GM12878 (cell line): ENCODE data around the gene CNTNAP2. TPM values are rescaled to one million over a fixed set of nuclear protein-coding genes. Genes with fewer than 3 reads are reported as not detected.
"Not testable (repeated sequence)": the region's sequence is repeated elsewhere in the genome, so short reads cannot be mapped to it uniquely, and the experiment has no call there.

Experiments
- ATAC-seq: fragments of 200-7000 bp; cut with Tn5 transposase; 3 replicates; pipeline ENCODE4 v1.9.1; 2020; ENCODE audit warnings: mild to moderate bottlenecking, moderate library complexity
- BruUV-seq: library from RNA; stranded (reverse); fragments of 400-500 nt; replicated peaks from 2 replicates; lab custom pipeline; 2021; lab: Mats Ljungman, UMichigan
- CTCF ChIA-PET: fragments of 300-600 bp; sonication (Branson Sonifier 250); formaldehyde crosslinking; extraction: SDS; loops from one replicate; lab custom pipeline; 2021; ENCODE audit warnings: inconsistent platforms; lab: Yijun Ruan, JAX
- POLR2A ChIA-PET: fragments of 350-600 bp; formaldehyde crosslinking; extraction: SDS; loops from one replicate; lab custom pipeline; 2021; ENCODE audit warnings: inconsistent platforms; lab: Charles Lee
- RAD21 ChIA-PET: fragments of 300-600 bp; sonication (Branson Sonifier 250); formaldehyde crosslinking; loops from one replicate; lab custom pipeline; 2023; ENCODE audit warnings: antibody characterized with exemption; ENCODE audit not compliant: unreplicated experiment; lab: Charles Lee
- SMC1A ChIA-PET: fragments of 300-600 bp; sonication (Branson Sonifier 250); formaldehyde crosslinking; loops from one replicate; lab custom pipeline; 2023; ENCODE audit not compliant: unreplicated experiment, uncharacterized antibody; lab: Charles Lee
- DNase-seq: peaks from one replicate; pipeline ENCODE4 v3.0.0-alpha.2; 2011; ENCODE audit warnings: low read depth, low spot score
- FAIRE-seq: peaks from 3 replicates; lab custom pipeline; 2011; peaks lifted over from hg19 to GRCh38; lab: Jason Lieb, UNC
- H2AFZ ChIP-seq: 2 replicates; pipeline ENCODE4 v1.6.0; 2011; ENCODE audit warnings: low read depth, low read length, control low read depth; ENCODE audit not compliant: control insufficient read depth
- H3K27ac ChIP-seq: 2 replicates; pipeline ENCODE4 v1.5.1; 2011; ENCODE audit warnings: control low read depth; ENCODE audit not compliant: control insufficient read depth, insufficient read depth
- H3K27me3 ChIP-seq, 2 experiments: replicated peaks in 1 of 2; 2 replicates each; pipeline versions ENCODE4 v1.6.0 to v1.6.1; 2011; ENCODE audit warnings: low read length in 1 of 2; ENCODE audit not compliant: control insufficient read depth in 2 of 2, insufficient read depth in 2 of 2
- H3K36me3 ChIP-seq, 2 experiments: 2 replicates each; pipeline ENCODE4 v1.5.1; 2011; ENCODE audit warnings: low read length in 1 of 2; ENCODE audit not compliant: control insufficient read depth in 2 of 2, insufficient read depth in 2 of 2
- H3K4me1 ChIP-seq: 2 replicates; pipeline ENCODE4 v1.6.1; 2011; ENCODE audit warnings: mild to moderate bottlenecking, low read length, moderate library complexity, mixed read lengths; ENCODE audit not compliant: control insufficient read depth, insufficient read depth
- H3K4me2 ChIP-seq: 2 replicates; pipeline ENCODE4 v1.6.0; 2011; ENCODE audit warnings: control low read depth; ENCODE audit not compliant: control insufficient read depth, insufficient read depth
- H3K4me3 ChIP-seq: fragments of 200-600 bp; sonication (generic); 2 replicates; pipeline ENCODE4 v1.5.1; 2016
- H3K79me2 ChIP-seq: 2 replicates; pipeline ENCODE4 v1.6.0; 2011; ENCODE audit warnings: low read length; ENCODE audit not compliant: control insufficient read depth, insufficient read depth
- H3K9ac ChIP-seq: 2 replicates; pipeline ENCODE4 v1.8.0; 2011; ENCODE audit warnings: low read length, control low read depth, mixed read lengths; ENCODE audit not compliant: control insufficient read depth, insufficient read depth
- H3K9me3 ChIP-seq: replicated peaks from 3 replicates; pipeline ENCODE4 v1.5.1; 2011; ENCODE audit warnings: mild to moderate bottlenecking, low read length; ENCODE audit not compliant: control insufficient read depth, insufficient read depth
- H4K20me1 ChIP-seq: 2 replicates; pipeline ENCODE4 v1.6.0; 2011; ENCODE audit not compliant: control insufficient read depth, insufficient read depth
- BACH1 ChIP-seq: fragments of 450-650 bp; IDR thresholded peaks from 2 replicates; pipeline ENCODE4 v1.6.1; 2017; ENCODE audit warnings: mild to moderate bottlenecking, borderline replicate concordance
- BCL3 ChIP-seq: IDR thresholded peaks from 2 replicates; pipeline ENCODE4 v1.6.1; 2011; ENCODE audit warnings: borderline replicate concordance, low read depth, mild to moderate bottlenecking, moderate library complexity, low read length; ENCODE audit not compliant: insufficient read depth, poor library complexity, severe bottlenecking
- DPF2 ChIP-seq: fragments of 450-650 bp; IDR thresholded peaks from 2 replicates; pipeline ENCODE4 v1.6.1; 2017; ENCODE audit warnings: mild to moderate bottlenecking
- EED ChIP-seq: sonication (generic); IDR thresholded peaks from 2 replicates; pipeline ENCODE4 v1.6.1; 2016; ENCODE audit warnings: antibody characterized with exemption, low read depth
- HDAC2 ChIP-seq: fragments of 200-600 bp; sonication (generic); IDR thresholded peaks from 2 replicates; pipeline ENCODE4 v1.6.1; 2017
- JUNB ChIP-seq: IDR thresholded peaks from 2 replicates; pipeline ENCODE4 v1.6.1; 2016; ENCODE audit warnings: antibody characterized with exemption, mild to moderate bottlenecking
- KAT2A ChIP-seq: conservative IDR thresholded peaks from 2 replicates; pipeline ENCODE4 v1.6.1; 2011; ENCODE audit warnings: low read depth, low read length; ENCODE audit not compliant: control insufficient read depth
- MEF2A ChIP-seq: IDR thresholded peaks from 2 replicates; pipeline ENCODE4 v1.6.1; 2011; ENCODE audit warnings: low read depth, mild to moderate bottlenecking, low read length, moderate library complexity; ENCODE audit not compliant: insufficient read depth
- POU2F2 ChIP-seq: IDR thresholded peaks from 3 replicates; pipeline ENCODE4 v1.6.1; 2011; ENCODE audit warnings: low read depth, mild to moderate bottlenecking, low read length, borderline replicate concordance
- RELA ChIP-seq: fragments of 450-650 bp; IDR thresholded peaks from 2 replicates; pipeline ENCODE4 v1.8.0; 2014; ENCODE audit warnings: borderline replicate concordance; ENCODE audit not compliant: partially characterized antibody
- SUPT20H ChIP-seq: IDR thresholded peaks from 2 replicates; pipeline ENCODE4 v1.6.1; 2011; ENCODE audit warnings: low read depth, mild to moderate bottlenecking, low read length, moderate library complexity, borderline replicate concordance; ENCODE audit not compliant: control insufficient read depth
- SUZ12 ChIP-seq: fragments of 200-600 bp; sonication (generic); IDR thresholded peaks from one replicate; pipeline ENCODE4 v1.6.1; 2018; ENCODE audit warnings: antibody characterized with exemption, mild to moderate bottlenecking; ENCODE audit not compliant: unreplicated experiment
- ZNF207 ChIP-seq: fragments of 450-650 bp; IDR thresholded peaks from 2 replicates; pipeline ENCODE4 v1.6.1; 2014; ENCODE audit warnings: antibody characterized with exemption, mild to moderate bottlenecking, borderline replicate concordance
- ZNF24 ChIP-seq: fragments of 450-650 bp; IDR thresholded peaks from 2 replicates; pipeline ENCODE4 v1.6.1; 2017; ENCODE audit warnings: antibody characterized with exemption, mild to moderate bottlenecking
- WGBS: methylation state at CpG from one replicate; pipeline ENCODE4 v1.1.6; 2016; ENCODE audit warnings: low lambda C conversion rate; ENCODE audit not compliant: insufficient replicate concordance, insufficient coverage; ENCODE audit errors: missing lambda C conversion rate; 5-methylcytosine and 5-hydroxymethylcytosine counted together
- in situ Hi-C: fragments of 300-500 bp; cut with MboI; formaldehyde crosslinking; loops from 9 replicates; pipeline ENCODE4 v1.14.3; 2018; ENCODE audit warnings: mixed read lengths
- intact Hi-C: fragments of 100-400 bp; cut with micrococcal nuclease; formaldehyde crosslinking; loops from one replicate; pipeline ENCODE4 v1.14.2; 2022; ENCODE audit not compliant: unreplicated experiment
- polyA plus RNA-seq, 11 experiments: library from polyadenylated mRNA; depleted of rRNA in 4 of 11; unstranded in 6 of 11; stranded (reverse) in 5 of 11; fragments of >200 nt; fragmentation: Nextera tagmentation in 4 of 11; fragmentation: Illumina TruSeq in 1 of 11; extraction: Ambion mirVana in 4 of 11; extraction: Trizol in 1 of 11; gene quantifications; 1 replicate in 1 of 11; 2 replicates in 10 of 11; pipeline versions ENCODE4 v1.2.1 to v1.2.3, GENCODE V29; 2011 to 2016; ENCODE audit warnings: inconsistent platforms in 2 of 11, missing spikeins in 2 of 11, low read depth in 1 of 11
- total RNA-seq, 4 experiments: library from RNA; depleted of rRNA in 3 of 4; stranded (reverse); fragments of >200 nt in 3 of 4; fragmentation: Illumina TruSeq in 1 of 4; extraction: Trizol in 1 of 4; gene quantifications; 2 replicates each; pipeline versions ENCODE4 v1.2.1 to v1.2.3, GENCODE V29; 2013 to 2021

CNTNAP2 gene
- total and polyA plus RNA-seq, 10 of the 15 experiments (the other 5 are each of a cell fraction or from before 2014, with no cell fraction given): 0.03 to 0.08 (median 0.03) TPM; not detected in 7

- intact Hi-C loops: no loop called here
- H3K4me2 ChIP-seq: no peak overlapping the region
- no TSS peak for BruUV-seq
- H2AFZ ChIP-seq: no peak overlapping the region
- no peak overlapping the region for H3K4me3 ChIP-seq
- no peaks in the 10 kb centered on the region for H3K36me3 ChIP-seq
- H3K9ac ChIP-seq: no peak overlapping the region
- no peaks in the 10 kb centered on the region for H3K27me3 ChIP-seq
- no peak for DNase-seq
- RAD21 ChIA-PET: no interaction called here
- no peaks in the 10 kb centered on the region for H3K4me1 ChIP-seq
- H4K20me1 ChIP-seq: no peaks in the 10 kb centered on the region
- WGBS: 0% methylated on average over 2 of the region's 2 CpGs
- no peaks in the 10 kb centered on the region for H3K79me2 ChIP-seq
- SMC1A ChIA-PET: interaction anchor here (1.8 kb wide), 1 partner anchor 10 kb away, joined by 8 read pairs; no protein-coding TSS in a partner anchor
- CTCF ChIA-PET: no interaction called here
- H3K9me3 ChIP-seq: no peaks in the 10 kb centered on the region
- POLR2A ChIA-PET: no interaction called here
- FAIRE-seq: no peak
- H3K27ac ChIP-seq: no peak overlapping the region
- in situ Hi-C loops: no loop called here
- no peak for ATAC-seq
- TF ChIP-seq KAT2A: no peak
- no peak for TF ChIP-seq HDAC2
- TF ChIP-seq DPF2: no peak
- TF ChIP-seq SUPT20H: no peak
- TF ChIP-seq ZNF24: no peak
- TF ChIP-seq BACH1: no peak
- TF ChIP-seq BCL3: no peak
- TF ChIP-seq RELA: no peak
- TF ChIP-seq POU2F2: no peak
- TF ChIP-seq JUNB: no peak
- no peak for TF ChIP-seq MEF2A
- TF ChIP-seq ZNF207: no peak
- TF ChIP-seq SUZ12: no peak
- TF ChIP-seq EED: no peak
These were observed 990.1 kb downstream of the CNTNAP2 start for GRCh38 chr7:147106746-147107145.

GRCh38 chr7:147114525-147114924, 997.9 kb downstream of the CNTNAP2 start:
- H3K27me3 ChIP-seq, H3K4me3 ChIP-seq, H3K36me3 ChIP-seq, FAIRE-seq, in situ Hi-C loops, H3K79me2 ChIP-seq, H3K27ac ChIP-seq, RAD21 ChIA-PET, H3K4me2 ChIP-seq, BruUV-seq, DNase-seq, H2AFZ ChIP-seq, H4K20me1 ChIP-seq, H3K9ac ChIP-seq, intact Hi-C loops, CTCF ChIA-PET, ATAC-seq, H3K9me3 ChIP-seq, H3K4me1 ChIP-seq, POLR2A ChIA-PET: not testable (repeated sequence)
- SMC1A ChIA-PET: interaction anchor here (1.2 kb wide), 1 partner anchor 11 kb away, joined by 4 read pairs; no protein-coding TSS in a partner anchor
- WGBS: 0% methylated on average over 1 of the region's 1 CpG
